Panc1 (cell line): Measurements from ENCODE around the gene CENPB.

ENCODE experiments used
- CTCF ChIP-seq: fragments of 450-650 bp; IDR thresholded peaks from 2 replicates; pipeline ENCODE4 v1.5.1; 2017; ENCODE audit warnings: mild to moderate bottlenecking
- POLR2AphosphoS5 ChIP-seq: IDR thresholded peaks from 2 replicates; pipeline ENCODE4 v1.6.1; 2012; ENCODE audit warnings: mild to moderate bottlenecking, low read depth, low read length, moderate library complexity
- REST ChIP-seq, 2 experiments: IDR thresholded peaks; 2 replicates each; pipeline ENCODE4 v1.6.1; 2011 to 2012; ENCODE audit warnings: low read depth in 2 of 2, control low read depth in 1 of 2, low read length in 1 of 2, mild to moderate bottlenecking in 1 of 2, moderate library complexity in 1 of 2; ENCODE audit not compliant: insufficient read depth in 1 of 2
- TCF7L2 ChIP-seq: IDR thresholded peaks from 2 replicates; pipeline ENCODE4 v1.6.1; 2011; ENCODE audit warnings: mild to moderate bottlenecking, low read depth, low read length, inconsistent platforms

- TF ChIP-seq REST (IDR thresholded peaks at IDR 0.05; ENCODE audit: insufficient read depth in 1 of 2, low read depth in 2 of 2, low read length in 1 of 2): 0 out of 4 replicates have a peak, but pooled peaks of 1 of the 2 experiments have one; percentile 28
- no peak for TF ChIP-seq CTCF
- no peak; the same call in 1 of the 2 replicates for TF ChIP-seq POLR2AphosphoS5
- TF ChIP-seq TCF7L2: no peak
These were observed 16.7 kb upstream of the CENPB start for GRCh38 chr20:3803289-3803688.
